Endothelial cell of umbilical vein (primary cell): ENCODE results near the gene TMEM233. TPM values are rescaled to one million over a fixed set of nuclear protein-coding genes. Genes with fewer than 3 reads are reported as not detected.
A peak's percentile ranks its signal among the peaks of the same experiment; 100 is the strongest.

Source experiments
- BruUV-seq: library from RNA; stranded (reverse); fragments of 400-500 nt; replicated peaks from 2 replicates; lab custom pipeline; 2021; lab: Mats Ljungman, UMichigan
- CTCF ChIA-PET: fragments of 300-600, 350-600 bp; sonication (Branson Sonifier 250); formaldehyde crosslinking; loops from one replicate; lab custom pipeline; 2021; ENCODE audit warnings: antibody characterized with exemption, inconsistent platforms; lab: Charles Lee
- POLR2A ChIA-PET: fragments of 300-600, 350-600 bp; sonication (Branson Sonifier 250); formaldehyde crosslinking; loops from one replicate; lab custom pipeline; 2021; ENCODE audit warnings: antibody characterized with exemption, inconsistent platforms; lab: Charles Lee
- DNase-seq: peaks from one replicate; pipeline ENCODE4 v3.0.0-alpha.2; 2011; ENCODE audit warnings: low read depth, low spot score
- FAIRE-seq: peaks from 2 replicates; lab custom pipeline; 2011; peaks lifted over from hg19 to GRCh38; lab: Jason Lieb, UNC
- H2AFZ ChIP-seq: 2 replicates; pipeline ENCODE4 v1.6.0; 2012; ENCODE audit warnings: low read depth, low read length, control low read depth, inconsistent platforms
- H3K27ac ChIP-seq: 2 replicates; pipeline ENCODE4 v1.5.1; 2011; ENCODE audit warnings: low read depth, mild to moderate bottlenecking, control low read depth, low read length, moderate library complexity; ENCODE audit not compliant: insufficient read depth
- H3K27me3 ChIP-seq, 2 experiments: 2 replicates each; pipeline versions ENCODE4 v1.6.0 to v1.6.1; 2011; ENCODE audit warnings: low read length in 2 of 2, mixed read lengths in 1 of 2; ENCODE audit not compliant: control insufficient read depth in 2 of 2, insufficient read depth in 2 of 2
- H3K36me3 ChIP-seq, 2 experiments: 2 replicates in 1 of 2; 3 replicates in 1 of 2; pipeline ENCODE4 v1.5.1; 2011; ENCODE audit warnings: low read length in 2 of 2, mild to moderate bottlenecking in 1 of 2, moderate library complexity in 1 of 2; ENCODE audit not compliant: control insufficient read depth in 2 of 2, insufficient read depth in 2 of 2; ENCODE audit errors: extremely low read depth in 1 of 2
- H3K4me1 ChIP-seq: 3 replicates; pipeline ENCODE4 v1.5.1; 2011; ENCODE audit warnings: mild to moderate bottlenecking, low read length; ENCODE audit not compliant: control insufficient read depth, insufficient read depth; ENCODE audit errors: extremely low read depth
- H3K4me2 ChIP-seq: 2 replicates; pipeline ENCODE4 v1.6.1; 2011; ENCODE audit warnings: low read length, control low read depth, mixed read lengths; ENCODE audit not compliant: insufficient read depth
- H3K4me3 ChIP-seq, 3 experiments: fragments of 200-600 bp in 1 of 3; sonication (generic), shearing (Covaris generic) in 1 of 3; replicated peaks in 1 of 3; 2 replicates each; pipeline ENCODE4 v1.5.1; 2011 to 2016; ENCODE audit warnings: control low read depth in 3 of 3, low read length in 3 of 3, mild to moderate bottlenecking in 2 of 3, inconsistent platforms in 1 of 3, low read depth in 1 of 3, moderate library complexity in 1 of 3; ENCODE audit not compliant: insufficient read depth in 1 of 3
- H3K79me2 ChIP-seq: 2 replicates; pipeline ENCODE4 v1.6.0; 2012; ENCODE audit warnings: low read length, inconsistent platforms; ENCODE audit not compliant: control insufficient read depth, insufficient read depth
- H3K9ac ChIP-seq: replicated peaks from 2 replicates; pipeline ENCODE3; 2011; ENCODE audit warnings: low read length, control low read depth; ENCODE audit not compliant: insufficient read depth; ENCODE audit errors: extremely low read depth
- H3K9me1 ChIP-seq: replicated peaks from 3 replicates; pipeline ENCODE4 v1.6.0; 2011; ENCODE audit warnings: mild to moderate bottlenecking, low read length; ENCODE audit not compliant: control insufficient read depth, insufficient read depth; ENCODE audit errors: extremely low read depth
- H3K9me3 ChIP-seq: replicated peaks from 2 replicates; pipeline ENCODE4 v1.5.1; 2012; ENCODE audit warnings: low read length, inconsistent platforms; ENCODE audit not compliant: control insufficient read depth, insufficient read depth
- H4K20me1 ChIP-seq: replicated peaks from 2 replicates; pipeline ENCODE3; 2011; ENCODE audit warnings: mild to moderate bottlenecking, low read length; ENCODE audit not compliant: control insufficient read depth, insufficient read depth; ENCODE audit errors: extremely low read depth
- CTCF ChIP-seq, 2 donors: IDR thresholded peaks; 1 replicate in 1 of 2; 2 replicates in 1 of 2; pipeline ENCODE4 v1.5.1; 2011; ENCODE audit warnings: low read length in 2 of 2, mild to moderate bottlenecking in 2 of 2, moderate library complexity in 2 of 2, control low read depth in 1 of 2, inconsistent platforms in 1 of 2, low read depth in 1 of 2; ENCODE audit not compliant: insufficient read depth in 1 of 2; ENCODE audit errors: extremely low read depth in 1 of 2
- EZH2 ChIP-seq: IDR thresholded peaks from 2 replicates; pipeline ENCODE4 v1.6.1; 2012; ENCODE audit warnings: borderline replicate concordance, low read depth, mild to moderate bottlenecking, moderate library complexity, low read length, inconsistent platforms; ENCODE audit not compliant: severe bottlenecking
- FOS ChIP-seq: IDR thresholded peaks from 2 replicates; pipeline ENCODE4 v1.6.1; 2011; ENCODE audit warnings: mild to moderate bottlenecking, low read length, moderate library complexity, borderline replicate concordance; ENCODE audit not compliant: insufficient read depth
- GATA2 ChIP-seq: IDR thresholded peaks from 2 replicates; pipeline ENCODE4 v1.7.0; 2011; ENCODE audit warnings: low read depth, mild to moderate bottlenecking, moderate library complexity, mixed read lengths, low read length; ENCODE audit not compliant: insufficient read length, insufficient read depth
- MYC ChIP-seq: IDR thresholded peaks from one replicate; pipeline ENCODE4 v1.6.1; 2011; ENCODE audit warnings: mild to moderate bottlenecking, low read depth, low read length
- POLR2A ChIP-seq: IDR thresholded peaks from 2 replicates; pipeline ENCODE4 v1.6.1; 2012; ENCODE audit warnings: low read depth, mild to moderate bottlenecking, control low read depth, low read length
- dilution Hi-C: fragments of 300-500 bp; cut with MboI; formaldehyde crosslinking; loops from one replicate; pipeline ENCODE4 v1.15.0; 2019; ENCODE audit warnings: low sequenced_read_pairs; ENCODE audit not compliant: extremely low pct_ligation_motif_present
- intact Hi-C: fragments of 100-400 bp; cut with micrococcal nuclease; formaldehyde crosslinking; loops from one replicate; pipeline ENCODE4 v1.10.0; 2022
- polyA plus RNA-seq, 4 experiments: library from polyadenylated mRNA; depleted of rRNA in 3 of 4; stranded (reverse) in 3 of 4; unstranded in 1 of 4; fragments of >200 nt; gene quantifications; 2 replicates each; pipeline versions ENCODE4 v1.2.1 to v1.2.3, GENCODE V29; 2011 to 2012; ENCODE audit warnings: missing spikeins in 1 of 4
- total RNA-seq: library from RNA; stranded (reverse); gene quantifications from 2 replicates; pipeline ENCODE4 v1.2.3, GENCODE V29; 2021

The TMEM233 gene
- total and polyA plus RNA-seq, 2 donors (not counting 3 experiments of a cell fraction or from before 2014, with no cell fraction given): 0.01 TPM; not detected in 1

- Histone ChIP-seq H3K4me1 (no peaks in the 10 kb centered on the region), H3K9me3 (no peaks in the 10 kb centered on the region), H2AFZ (no peak overlapping the region), H3K9ac (no peak overlapping the region), H3K27ac (no peak overlapping the region), H3K27me3 (no peaks in the 10 kb centered on the region), H3K79me2 (no peaks in the 10 kb centered on the region), H3K4me3 (no peak overlapping the region), H3K4me2 (no peak overlapping the region), H3K9me1 (no peaks in the 10 kb centered on the region), H4K20me1 (no peaks in the 10 kb centered on the region), H3K36me3 (no peaks in the 10 kb centered on the region)
- intact Hi-C loops: no loop called here
- dilution Hi-C loops: no loop called here
- ChIA-PET CTCF (interaction anchor here (1.0 kb wide), 1 partner anchor 8 kb away, joined by 4 read pairs; no protein-coding TSS in a partner anchor), POLR2A (no interaction called here)
- BruUV-seq: no TSS peak
- FAIRE-seq (no peak), DNase-seq (no peak)
- TF ChIP-seq FOS (no peak), GATA2 (no peak), MYC (no peak), POLR2A (no peak), EZH2 (no peak)
These were observed 41.2 kb downstream of the TMEM233 start for GRCh38 chr12:119634743-119635142.

- no peak overlapping the region for H3K9ac ChIP-seq
- H4K20me1 ChIP-seq: no peaks in the 10 kb centered on the region
- no peak overlapping the region for H3K27ac ChIP-seq
- no peak overlapping the region for H2AFZ ChIP-seq
- DNase-seq (no peak), FAIRE-seq (no peak)
- H3K79me2 ChIP-seq: no peaks in the 10 kb centered on the region
- dilution Hi-C loops (no loop called here), intact Hi-C loops (no loop called here)
- ChIA-PET POLR2A (no interaction called here), CTCF (interaction anchor here (0.6 to 1.9 kb wide), 10 partner anchors 8 to 230 kb away, joined by 3 to 11 read pairs (median 4); no protein-coding TSS in a partner anchor)
- no peaks in the 10 kb centered on the region for H3K9me3 ChIP-seq
- no peaks in the 10 kb centered on the region for H3K4me1 ChIP-seq
- H3K9me1 ChIP-seq: no peaks in the 10 kb centered on the region
- no peak overlapping the region for H3K4me2 ChIP-seq
- TF ChIP-seq CTCF (IDR thresholded peaks at IDR 0.05; ENCODE audit: extremely low read depth in 1 of 2, insufficient read depth in 1 of 2, low read depth in 1 of 2, low read length in 2 of 2) (peak; percentile 26 to 32), POLR2A (no peak)
- H3K4me3 ChIP-seq: no peak overlapping the region
- no peaks in the 10 kb centered on the region for H3K27me3 ChIP-seq
- no peaks in the 10 kb centered on the region for H3K36me3 ChIP-seq
- no TSS peak for BruUV-seq
These were observed 49.4 kb downstream of the TMEM233 start for GRCh38 chr12:119642986-119643385.
